Fibroblast of skin of right quadriceps (primary cell): Measurements from ENCODE around the gene SMAGP.
"Not testable (repeated sequence)": the region's sequence is repeated elsewhere in the genome, so short reads cannot be mapped to it uniquely, and the experiment has no call there.

Source experiments
- DNase-seq: peaks from one replicate; pipeline ENCODE4 v3.0.0-alpha.2; 2013

SMAGP gene, protein sequence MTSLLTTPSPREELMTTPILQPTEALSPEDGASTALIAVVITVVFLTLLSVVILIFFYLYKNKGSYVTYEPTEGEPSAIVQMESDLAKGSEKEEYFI

DNA sequence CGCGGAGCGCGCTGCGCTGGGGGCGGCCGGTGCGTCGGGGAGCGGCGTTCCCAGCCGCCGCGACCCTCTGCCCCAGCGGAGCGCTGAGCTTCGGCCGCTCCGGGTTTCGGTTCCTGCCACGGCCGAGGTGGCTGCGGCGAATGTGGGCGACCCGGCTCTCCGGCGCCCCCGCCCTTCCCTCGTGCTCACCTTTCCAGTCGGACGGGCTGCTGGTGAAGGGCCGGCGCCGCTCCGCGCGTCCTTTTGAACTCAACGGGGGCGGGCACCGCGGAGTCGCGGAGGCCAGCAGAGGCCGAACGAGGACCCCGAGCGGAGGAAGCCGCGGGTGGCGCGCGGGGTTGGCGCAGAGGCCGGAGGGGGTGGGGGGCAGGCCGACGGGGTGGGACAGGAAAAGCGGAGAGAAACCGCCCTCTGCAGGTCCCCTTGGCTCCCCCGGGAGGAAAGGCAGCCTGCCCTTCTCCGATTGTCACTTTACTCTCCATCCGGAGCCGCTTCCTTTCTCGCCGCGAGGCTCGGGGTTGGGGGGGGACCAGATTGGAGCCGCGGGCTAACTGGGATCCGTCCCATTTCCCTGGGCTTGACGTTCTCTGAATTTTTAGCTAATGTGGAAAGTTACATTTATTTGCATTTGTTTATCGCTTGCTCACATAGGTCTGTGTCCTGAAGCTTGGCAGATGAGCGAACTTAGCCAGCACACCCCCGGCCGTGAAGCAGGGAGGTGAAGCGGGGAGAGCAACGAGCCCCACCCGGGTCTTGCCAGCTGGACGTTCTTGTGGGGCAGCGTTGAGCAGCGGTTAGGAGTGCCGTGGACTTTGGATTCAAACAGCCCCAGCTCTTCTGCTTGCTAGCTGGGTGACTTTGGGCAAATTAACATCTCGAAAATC lies at the start of gene SMAGP:
SMAGP (minus strand) TSS at position 349 of the 884 bp plus-strand sequence. CDS start 1,137 bp downstream, outside the sequence.
- DNase-seq = peak; percentile 36

GRCh38 chr12:51318846-51319599 lies 48.8 kb upstream of the SMAGP start:
- no peak for DNase-seq

DNA sequence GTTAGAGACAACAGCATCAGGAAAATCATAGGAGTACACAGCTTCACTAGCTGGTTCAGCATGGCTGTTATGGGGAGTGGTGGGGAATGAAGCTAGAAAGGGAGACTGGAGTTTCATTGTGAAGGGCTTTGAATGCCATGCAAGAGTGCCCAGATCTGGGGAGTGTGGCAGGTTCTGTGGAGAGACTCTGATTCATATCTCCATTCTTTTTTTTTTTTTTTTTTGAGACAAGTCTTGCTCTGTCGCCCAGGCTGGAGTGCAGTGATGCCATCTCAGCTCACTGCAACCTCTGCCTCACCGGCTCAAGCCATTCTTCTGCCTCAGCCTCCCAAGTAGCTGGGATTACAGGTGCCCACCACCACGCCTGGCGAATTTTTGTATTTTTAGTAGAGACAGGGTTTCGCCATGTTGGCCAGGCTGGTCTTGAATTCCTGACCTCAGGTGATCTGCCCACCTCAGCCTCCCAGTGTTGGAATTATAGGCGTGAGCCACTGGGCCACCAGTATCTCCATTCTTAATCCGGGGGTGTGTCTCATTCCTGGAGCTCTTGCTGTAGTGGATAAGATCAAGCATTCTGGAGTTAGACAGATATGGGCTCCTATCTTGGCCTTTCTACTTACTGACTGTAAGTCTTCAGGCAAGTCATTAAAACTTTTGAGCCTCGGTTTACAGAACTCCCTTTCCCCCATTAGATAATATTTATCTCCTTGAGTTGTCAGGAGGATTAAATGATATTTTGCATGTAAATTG lies 48.0 kb upstream of the SMAGP start:
- not testable (repeated sequence) for DNase-seq

DNA sequence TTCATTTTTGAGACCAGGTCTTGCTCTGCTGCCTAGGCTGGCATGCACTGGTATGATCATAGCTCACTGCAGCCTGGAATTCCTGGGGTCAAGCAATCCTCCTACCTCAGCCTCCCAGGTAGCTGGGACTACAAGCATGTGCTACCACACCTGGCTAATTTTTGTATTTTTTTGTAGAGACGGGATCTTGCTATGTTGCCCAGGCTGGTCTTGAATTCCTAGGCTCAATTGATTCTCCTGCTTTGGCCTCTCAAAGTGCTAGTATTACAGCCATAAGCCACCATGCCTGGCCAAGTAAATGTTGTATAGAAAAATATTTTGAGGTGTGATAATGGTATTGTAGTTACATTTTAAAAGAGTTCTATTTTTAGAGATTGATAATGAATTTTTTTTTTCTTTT lies 41.2 kb upstream of the SMAGP start:
- no peak for DNase-seq

- DNase-seq = peak; percentile 81
These were observed 37.7 kb upstream of the SMAGP start for GRCh38 chr12:51307655-51308593.

- DNase-seq = no peak
These were observed 36.3 kb upstream of the SMAGP start for GRCh38 chr12:51306507-51306906.

DNA sequence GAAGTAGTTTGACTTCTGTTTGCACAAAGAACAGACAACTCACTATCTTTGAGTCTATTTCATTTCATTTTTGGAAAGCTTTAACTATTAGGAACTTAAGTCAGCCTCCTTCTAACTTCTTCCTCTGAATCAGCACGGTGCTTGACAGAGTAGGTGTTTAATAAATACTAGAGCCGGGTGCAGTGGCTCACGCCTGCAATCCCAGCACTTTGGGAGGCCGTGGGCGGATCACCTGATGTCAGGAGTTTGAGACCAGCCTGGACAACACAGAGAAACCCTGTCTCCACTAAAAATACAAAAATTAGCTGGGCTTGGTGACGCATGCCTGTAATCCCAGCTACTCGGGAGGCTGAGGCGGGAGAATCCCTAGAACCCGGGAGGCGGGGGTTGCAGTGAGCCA lies 30.6 kb upstream of the SMAGP start:
- not testable (repeated sequence) for DNase-seq

DNA sequence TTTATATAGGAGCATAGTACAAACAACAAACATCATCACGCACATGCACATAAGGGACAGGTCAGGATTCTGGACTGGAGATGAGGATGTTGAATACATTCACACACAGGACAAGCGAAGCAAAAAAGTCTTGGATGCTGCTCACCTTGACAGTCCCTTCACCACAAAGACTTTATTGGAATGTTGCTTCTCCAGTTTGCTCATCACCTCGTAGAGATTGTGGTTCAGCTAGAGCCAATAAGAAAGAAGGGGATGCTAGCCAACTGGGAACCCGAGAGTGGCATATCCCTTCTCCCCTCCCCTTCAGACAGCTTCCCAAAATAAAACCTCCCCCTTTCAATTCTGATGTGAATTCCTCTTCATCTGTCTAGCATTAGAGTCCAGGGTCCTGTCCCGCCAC lies 25.4 kb upstream of the SMAGP start:
- DNase-seq = no peak

- DNase-seq = not testable (repeated sequence)
These were observed 23.9 kb upstream of the SMAGP start for GRCh38 chr12:51294097-51294496.

DNA sequence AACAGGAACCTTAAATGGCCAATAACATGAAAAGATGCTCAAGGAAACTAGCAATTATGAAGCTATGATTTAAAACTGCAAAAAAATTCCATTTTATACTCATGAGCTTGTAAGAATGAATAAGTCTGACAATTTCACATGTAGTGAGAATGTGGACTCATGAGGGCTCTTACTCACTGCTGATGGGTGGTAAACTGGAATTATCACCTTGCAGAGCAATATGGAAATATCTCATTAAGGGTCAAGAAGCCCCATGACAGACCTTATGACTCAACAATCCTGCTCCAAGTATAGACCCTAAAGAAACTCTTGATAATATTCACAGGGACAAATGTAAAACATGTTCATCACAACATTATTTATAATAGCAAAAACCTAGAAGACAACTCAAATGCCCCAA lies 23.5 kb upstream of the SMAGP start:
- DNase-seq = peak; percentile 30

DNA sequence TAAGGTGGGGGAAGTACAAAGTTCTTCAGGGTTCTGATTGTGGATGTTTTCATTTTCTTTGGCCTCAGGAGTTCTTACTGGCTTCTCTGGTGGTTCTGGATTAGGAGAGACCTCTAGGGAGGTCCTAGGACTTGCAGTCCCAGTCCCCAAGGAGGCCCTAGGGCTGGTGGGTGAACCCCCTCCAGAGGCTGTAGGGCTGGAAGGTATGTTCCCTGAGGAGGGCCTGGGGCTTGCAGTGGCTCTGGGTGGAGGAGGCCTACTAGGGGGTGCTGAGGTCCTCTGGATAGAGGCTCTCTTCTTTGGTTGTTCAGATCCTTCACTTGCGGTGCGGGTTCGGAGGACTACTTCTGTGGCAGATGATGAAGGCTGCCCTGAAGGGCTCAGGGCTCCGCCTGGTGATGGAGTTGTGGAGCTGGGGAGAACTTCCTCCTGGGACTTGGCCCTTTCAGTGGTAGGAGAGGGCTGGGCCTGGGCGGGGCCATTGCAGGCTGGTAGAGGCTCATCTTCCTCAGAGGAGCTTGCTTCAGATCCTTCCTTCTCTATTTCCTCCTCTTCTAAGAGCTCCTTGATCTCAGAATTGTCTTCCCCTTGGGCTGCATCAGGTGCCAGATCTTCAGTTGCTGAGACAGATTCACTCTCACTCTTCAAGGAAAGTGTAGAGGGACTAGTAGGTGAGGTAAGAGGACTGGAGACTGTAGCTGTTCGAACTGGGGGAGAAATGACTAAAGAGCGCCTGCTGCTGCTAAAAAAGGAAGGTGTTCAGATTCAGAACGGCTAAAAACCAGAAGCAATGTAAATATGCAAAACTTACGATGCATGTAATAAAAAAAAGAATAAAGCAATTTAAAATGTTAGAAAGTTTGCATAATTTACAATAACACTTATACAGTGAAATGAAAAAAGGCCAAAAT lies 21.6 kb upstream of the SMAGP start:
- not testable (repeated sequence) for DNase-seq

GRCh38 chr12:51285843-51286242 lies 15.6 kb upstream of the SMAGP start:
- no peak for DNase-seq

GRCh38 chr12:51281202-51281924 lies 11.1 kb upstream of the SMAGP start:
- DNase-seq = peak; percentile 56

GRCh38 chr12:51275088-51275487 lies 4.9 kb upstream of the SMAGP start:
- no peak for DNase-seq

DNA sequence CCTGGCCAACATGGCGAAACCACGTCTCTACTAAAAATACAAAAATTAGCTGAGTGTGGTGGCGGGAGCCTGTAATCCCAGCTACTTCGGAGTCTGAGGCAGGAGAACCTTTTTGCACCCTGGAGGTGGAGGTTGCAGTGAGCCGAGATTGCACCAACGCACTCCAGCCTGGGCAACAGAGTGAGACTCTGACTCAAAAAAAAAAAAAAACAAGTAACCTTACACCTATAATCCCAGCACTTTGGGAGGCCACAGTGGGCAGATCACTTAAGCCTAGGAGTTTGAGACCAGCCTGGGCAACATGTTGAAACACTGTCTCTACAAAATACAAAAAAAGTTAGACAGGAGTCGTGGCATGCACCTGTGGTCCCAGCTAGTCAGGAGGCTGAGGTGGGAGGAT lies 2.6 kb upstream of the SMAGP start:
- DNase-seq = not testable (repeated sequence)

DNA sequence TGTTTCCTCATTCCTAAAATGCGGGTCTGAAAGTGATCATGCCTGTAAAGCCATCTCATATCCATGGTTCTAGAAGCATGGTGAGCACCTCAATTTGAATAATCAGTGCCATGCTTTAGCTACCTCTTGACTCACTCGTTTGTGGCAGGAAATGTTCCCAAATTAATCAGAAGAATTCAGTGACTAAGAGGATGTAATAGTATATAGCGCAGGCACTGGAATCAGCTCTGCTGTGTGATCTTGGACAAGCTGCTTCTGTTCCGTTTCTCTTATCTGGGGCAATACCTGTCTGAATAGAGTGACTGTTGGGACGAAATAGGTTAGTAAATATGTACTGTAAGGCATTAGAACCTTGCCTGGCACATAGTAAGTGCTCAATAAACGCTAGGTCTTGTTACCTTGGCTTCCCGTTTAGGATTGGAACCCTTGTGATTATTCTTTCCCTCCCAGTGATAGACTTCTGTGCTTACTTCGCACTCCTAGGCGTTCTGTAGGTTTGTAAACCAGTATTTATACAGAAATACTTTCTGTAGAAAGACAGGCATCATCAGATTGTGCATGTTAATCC lies 820 bp upstream of the SMAGP start:
- DNase-seq = peak; percentile 89

DNA sequence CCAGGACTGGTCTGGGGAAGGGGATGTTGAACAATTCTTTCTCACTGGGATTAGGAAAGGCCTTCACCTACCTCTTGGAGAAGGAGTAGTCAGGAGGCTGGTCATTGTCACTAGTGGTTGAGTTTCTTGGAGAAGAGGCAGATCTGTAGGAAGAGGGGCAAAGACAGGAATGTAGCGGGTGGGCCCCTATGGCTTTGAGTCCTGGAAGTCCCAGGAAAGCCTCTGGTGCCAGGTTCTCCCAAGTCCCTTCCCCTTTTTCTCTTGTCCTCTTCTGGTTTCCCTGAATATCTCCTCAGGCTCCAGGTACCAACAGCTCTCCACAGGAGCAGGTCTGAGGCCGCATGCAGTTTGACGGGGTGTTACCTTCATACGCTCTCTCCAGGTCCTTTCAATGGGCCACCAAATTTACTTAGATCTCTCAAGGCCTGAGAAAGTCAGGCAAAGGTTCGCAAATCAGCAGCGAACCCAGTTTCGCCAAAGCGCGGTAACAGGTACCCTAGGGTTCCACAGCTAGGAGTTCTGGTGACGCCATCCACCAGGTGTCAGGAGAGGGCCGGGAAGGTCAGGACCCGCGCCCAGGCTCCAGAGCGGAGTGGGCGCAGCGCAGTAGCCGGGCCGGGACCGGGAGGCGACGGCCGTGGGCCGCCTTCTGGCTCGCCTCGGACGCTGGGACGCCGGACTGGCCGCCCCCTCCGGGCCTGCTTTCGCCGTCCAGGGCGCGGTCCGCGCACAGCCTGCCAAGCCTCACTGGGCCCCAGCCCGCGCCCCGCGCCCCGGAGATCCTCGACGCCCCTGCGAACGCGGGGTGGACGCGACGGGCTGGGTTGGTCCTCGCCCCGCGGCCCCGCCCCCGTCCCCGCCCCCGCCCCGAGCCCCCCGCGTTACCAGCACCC lies 795 bp downstream of the SMAGP start:
- peak; percentile 42 for DNase-seq

DNA sequence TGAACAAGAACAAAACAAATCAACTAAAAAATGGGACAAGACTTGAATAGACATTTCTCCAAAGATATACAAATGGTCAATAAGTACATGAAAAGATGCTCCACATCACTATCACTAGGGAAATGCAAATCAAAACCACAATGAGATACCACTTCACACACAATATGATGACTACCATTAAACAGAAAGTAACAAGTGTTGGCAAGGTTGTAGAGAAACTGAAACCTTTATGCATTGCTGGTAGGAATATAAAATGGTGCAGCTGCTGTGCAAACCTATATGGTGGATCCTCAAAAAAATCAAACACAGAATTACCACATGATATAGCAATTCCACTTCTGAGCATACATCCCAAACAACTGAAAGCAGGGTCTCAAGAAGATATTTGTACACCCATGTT lies 5.2 kb downstream of the SMAGP start:
- DNase-seq = no peak

GRCh38 chr12:51264297-51264696 lies 5.9 kb downstream of the SMAGP start:
- no peak for DNase-seq
